ENCODE measurements around the gene MEGF8.
"Not testable (repeated sequence)": the region's sequence is repeated elsewhere in the genome, so short reads cannot be mapped to it uniquely, and the experiment has no call there.

MEGF8 gene

GRCh38 chr19:42333975-42334696 lies 8.7 kb downstream of the MEGF8 start:
- no peak for DNase-seq

- DNase-seq: no peak
These were observed 9.4 kb downstream of the MEGF8 start for GRCh38 chr19:42334697-42335373.

DNA sequence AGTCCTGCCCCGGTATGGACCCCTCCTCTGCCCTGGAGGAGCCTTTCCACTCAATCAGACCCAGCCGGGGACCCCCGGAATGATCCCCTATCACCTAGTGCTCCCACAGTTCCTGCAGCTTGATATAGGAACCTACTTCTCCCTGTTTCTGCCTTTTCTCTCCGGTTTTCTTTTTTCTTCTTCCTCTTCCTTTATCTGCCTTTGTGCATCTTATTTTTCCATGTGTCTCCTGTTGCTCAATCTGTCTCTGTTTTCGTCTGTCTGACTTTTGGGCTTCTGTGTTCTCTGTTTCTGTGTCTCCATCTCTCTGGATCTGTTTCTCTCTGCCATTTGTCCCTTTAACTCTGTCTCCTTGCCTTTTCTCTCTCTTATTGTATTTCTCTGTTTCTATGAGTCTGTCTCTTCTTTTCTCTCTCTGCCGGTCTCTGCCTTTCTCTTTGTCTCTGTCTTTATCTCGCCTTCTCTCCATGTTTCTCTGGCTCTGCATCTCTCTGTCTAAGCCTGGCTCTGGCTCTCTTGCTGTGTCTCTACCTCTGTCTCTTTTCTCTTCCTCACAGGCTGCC lies 10.0 kb downstream of the MEGF8 start:
- no peak for DNase-seq

DNA sequence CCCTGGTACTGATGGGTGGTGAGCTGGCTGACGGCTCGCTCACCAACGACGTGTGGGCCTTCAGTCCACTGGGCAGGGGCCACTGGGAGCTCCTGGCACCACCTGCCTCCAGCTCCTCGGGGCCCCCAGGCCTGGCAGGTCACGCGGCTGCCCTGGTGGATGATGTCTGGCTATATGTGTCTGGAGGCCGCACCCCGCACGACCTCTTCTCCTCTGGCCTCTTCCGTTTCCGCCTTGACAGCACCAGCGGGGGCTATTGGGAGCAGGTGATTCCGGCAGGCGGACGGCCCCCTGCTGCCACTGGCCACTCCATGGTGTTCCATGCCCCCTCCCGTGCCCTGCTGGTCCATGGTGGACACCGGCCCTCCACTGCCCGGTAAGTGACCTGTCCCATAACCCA lies 10.5 kb downstream of the MEGF8 start:
- DNase-seq: no peak

GRCh38 chr19:42339126-42339860 lies 13.9 kb downstream of the MEGF8 start:
- DNase-seq: not testable (repeated sequence)

DNA sequence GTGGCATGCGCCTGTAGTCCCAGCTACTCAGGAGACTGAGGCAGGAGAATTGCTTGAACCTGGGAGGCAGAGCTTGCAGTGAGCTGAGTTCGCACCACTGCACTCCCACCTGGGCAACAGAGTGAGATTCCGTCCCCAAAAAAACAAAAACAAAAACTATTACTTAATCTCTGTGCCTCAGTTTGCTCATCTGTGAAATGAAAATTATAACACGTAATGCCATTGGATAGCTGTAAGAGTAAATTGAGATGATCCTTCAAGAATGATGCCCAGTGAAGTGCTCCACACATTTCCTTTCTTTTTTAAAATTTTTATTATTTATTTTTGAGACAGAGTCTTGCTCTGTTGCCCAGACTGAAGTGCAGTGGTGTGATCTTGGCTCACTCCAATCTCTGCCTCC lies 14.5 kb downstream of the MEGF8 start:
- not testable (repeated sequence) for DNase-seq

GRCh38 chr19:42343344-42344110 lies 18.1 kb downstream of the MEGF8 start:
- no peak for DNase-seq

DNA sequence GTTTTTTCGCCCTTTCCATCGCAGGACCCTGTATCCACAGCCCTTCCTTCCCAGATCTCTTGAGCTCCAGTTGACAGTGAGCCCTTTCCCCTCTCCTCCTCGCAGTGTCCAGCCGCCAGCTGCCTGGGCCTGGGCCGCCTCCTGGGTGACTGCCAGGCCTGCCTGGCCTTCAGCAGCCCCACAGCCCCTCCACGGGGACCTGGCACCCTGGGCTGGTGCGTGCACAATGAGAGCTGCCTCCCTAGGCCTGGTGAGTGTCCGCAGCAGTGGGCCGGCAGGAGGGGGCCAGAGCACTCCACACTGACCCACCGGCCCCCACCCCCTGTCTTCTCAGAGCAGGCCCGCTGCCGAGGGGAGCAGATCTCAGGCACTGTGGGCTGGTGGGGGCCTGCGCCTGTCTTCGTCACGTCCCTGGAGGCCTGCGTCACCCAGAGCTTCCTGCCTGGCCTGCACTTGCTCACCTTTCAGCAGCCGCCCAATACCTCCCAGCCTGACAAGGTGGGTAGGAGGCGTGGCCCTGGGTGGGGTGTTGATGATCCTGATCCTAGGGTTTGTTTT lies 19.0 kb downstream of the MEGF8 start:
- DNase-seq: no peak

- no peak for DNase-seq
These were observed 19.9 kb downstream of the MEGF8 start for GRCh38 chr19:42345191-42345812.

- DNase-seq: no peak
These were observed 22.8 kb downstream of the MEGF8 start for GRCh38 chr19:42348211-42348610.

DNA sequence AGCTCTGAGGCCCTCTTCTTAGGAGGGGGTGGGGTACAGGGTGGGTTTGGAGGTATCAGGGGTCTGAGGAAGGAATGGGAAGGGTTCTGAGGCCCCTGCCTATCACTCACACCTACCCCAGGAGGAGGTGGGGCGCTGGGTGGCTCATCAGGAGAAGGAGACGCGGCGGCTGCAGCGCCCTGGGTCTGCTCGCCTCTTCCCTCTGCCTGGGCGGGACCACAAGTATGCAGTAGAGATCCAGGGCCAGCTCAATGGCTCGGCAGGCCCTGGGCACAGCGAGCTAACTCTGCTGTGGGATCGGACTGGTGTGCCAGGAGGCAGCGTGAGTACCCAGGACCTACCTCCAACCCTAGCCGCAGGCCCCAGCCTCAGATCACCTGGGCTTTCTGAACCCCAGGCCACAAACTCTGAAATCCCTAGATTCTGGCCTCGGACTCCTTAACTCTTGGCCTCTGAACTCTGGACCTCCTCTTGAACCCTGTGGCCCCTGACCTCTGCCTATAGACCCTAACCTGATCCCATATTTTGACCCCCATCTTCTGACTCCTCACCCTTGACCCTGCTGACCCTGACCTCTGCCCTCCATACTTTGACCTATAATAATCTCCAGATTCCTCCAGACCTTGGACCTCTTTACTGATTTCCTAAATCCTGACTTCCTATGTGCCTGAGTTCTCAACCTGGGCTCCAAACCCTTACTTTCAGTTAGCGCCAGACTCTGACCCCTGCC lies 24.1 kb downstream of the MEGF8 start:
- DNase-seq: no peak

- no peak for DNase-seq
These were observed 25.0 kb downstream of the MEGF8 start for GRCh38 chr19:42350417-42350816.

DNA sequence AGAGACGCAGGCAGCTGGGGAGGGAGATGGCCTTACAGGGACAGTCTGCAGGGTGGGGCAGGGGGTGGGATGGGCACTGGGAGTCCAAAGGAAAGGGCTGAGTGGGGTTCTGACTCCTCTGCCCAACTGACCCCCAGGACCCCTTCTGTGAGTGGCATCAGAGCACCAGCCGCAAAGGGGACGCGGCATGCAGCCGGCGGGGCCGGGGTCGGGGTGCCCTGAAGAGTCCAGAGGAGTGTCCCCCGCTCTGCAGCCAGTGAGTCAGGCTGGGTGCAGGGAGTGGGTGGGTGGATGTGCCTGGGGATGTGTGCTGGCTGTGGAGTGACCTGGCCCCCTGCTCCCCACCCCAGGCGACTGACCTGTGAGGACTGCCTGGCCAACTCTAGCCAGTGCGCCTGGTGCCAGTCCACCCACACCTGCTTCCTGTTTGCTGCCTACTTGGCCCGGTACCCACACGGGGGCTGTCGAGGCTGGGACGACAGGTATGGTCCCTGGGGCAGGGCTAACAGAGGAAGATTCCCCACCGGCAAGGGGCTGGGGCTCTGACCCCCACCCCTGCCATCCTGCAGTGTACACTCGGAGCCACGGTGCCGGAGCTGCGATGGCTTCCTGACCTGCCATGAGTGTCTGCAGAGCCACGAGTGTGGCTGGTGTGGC lies 25.8 kb downstream of the MEGF8 start:
- DNase-seq: no peak

DNA sequence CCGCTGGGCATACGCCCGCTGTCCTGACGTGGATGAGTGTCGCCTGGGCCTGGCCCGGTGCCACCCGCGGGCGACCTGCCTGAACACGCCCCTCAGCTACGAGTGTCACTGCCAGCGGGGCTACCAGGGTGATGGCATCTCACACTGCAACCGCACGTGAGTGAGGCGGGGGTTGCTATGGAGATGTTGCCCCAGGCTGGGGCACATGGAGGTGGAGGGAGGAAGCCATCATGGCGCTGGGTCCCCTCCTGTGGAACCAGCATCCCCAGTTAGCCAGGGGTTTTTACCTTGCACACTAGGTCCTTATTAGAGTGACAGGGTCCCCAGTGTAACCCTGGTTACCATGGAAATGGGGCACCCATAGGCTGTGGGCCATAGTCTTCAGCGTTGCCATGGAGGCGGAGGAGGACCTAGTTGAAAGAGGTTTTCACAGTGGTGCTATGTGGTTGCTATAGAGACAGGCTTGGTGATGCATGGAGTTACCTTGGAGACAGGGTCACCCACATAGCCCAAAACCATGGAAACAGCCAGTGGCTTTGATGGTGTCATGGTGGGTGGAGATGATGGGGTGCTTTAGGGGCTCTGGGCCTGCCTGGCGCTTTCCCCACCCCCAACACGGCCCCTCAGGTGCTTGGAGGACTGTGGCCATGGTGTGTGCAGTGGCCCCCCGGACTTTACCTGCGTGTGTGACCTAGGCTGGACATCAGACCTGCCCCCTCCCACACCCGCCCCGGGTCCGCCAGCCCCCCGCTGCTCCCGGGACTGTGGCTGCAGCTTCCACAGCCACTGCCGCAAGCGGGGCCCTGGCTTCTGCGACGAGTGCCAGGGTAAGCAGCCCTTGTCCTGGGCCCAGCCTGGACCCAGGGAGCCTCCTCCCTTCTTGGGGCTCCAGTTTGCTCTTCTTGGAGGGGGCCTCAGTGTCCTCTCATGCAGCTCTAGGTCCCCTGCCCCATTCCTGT lies 27.1 kb downstream of the MEGF8 start:
- DNase-seq: no peak

GRCh38 chr19:42353341-42354015 lies 28.0 kb downstream of the MEGF8 start:
- DNase-seq: no peak

GRCh38 chr19:42355896-42356295 lies 30.5 kb downstream of the MEGF8 start:
- DNase-seq: no peak

DNA sequence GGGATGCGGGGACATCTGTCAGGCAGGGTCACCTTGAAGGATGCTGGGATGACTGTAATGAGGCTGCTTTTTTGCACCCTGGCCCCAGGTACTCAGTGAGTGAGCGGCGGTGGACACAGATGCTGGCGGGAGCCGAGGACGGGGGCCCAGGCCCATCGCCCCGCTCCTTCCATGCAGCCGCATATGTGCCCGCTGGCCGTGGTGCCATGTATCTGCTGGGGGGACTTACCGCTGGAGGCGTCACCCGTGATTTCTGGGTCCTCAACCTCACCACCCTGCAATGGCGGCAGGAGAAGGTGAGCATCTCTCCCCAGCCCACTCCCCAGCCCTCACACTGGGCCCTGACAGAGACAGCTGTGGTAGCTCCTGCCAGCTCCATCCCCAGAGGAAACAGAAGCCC lies 31.3 kb downstream of the MEGF8 start:
- DNase-seq: no peak

DNA sequence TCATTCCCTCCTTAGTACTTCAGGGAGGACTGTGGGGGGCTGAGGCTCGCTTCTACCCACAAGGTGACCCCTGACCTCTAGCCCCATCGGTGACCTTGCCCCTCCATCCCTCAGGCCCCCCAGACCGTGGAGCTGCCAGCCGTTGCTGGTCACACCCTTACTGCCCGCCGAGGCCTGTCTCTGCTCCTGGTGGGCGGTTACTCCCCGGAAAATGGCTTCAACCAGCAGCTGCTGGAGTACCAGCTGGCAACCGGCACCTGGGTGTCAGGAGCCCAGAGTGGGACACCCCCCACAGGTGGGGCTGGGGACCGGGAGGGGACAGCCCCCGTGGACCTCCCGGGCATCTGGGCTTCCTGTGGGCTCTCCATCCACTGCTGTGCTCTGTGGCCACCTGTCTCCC lies 31.9 kb downstream of the MEGF8 start:
- no peak for DNase-seq

All from activated effector memory CD4-positive, alpha-beta T cell treated with Interleukin-2 at 50 U/mL for 16 hours (primary cell).